Breast epithelium (tissue), 4 donors: ENCODE data around the gene KAT7. TPM values are rescaled to one million over a fixed set of nuclear protein-coding genes. Genes with fewer than 3 reads are reported as not detected.

Experiments
- DNase-seq, 2 donors: peaks; one replicate each; pipeline ENCODE4 v3.0.0-alpha.2; 2019; ENCODE audit warnings: low spot score in 2 of 2
- H3K27ac ChIP-seq, 2 donors: fragments of 200-600 bp; sonication (generic) in 1 of 2; one replicate each; pipeline ENCODE4 v1.5.1; 2016 to 2019; ENCODE audit warnings: mild to moderate bottlenecking in 1 of 2
- H3K27me3 ChIP-seq, 2 donors: fragments of 200-600 bp; sonication (generic) in 1 of 2; one replicate each; pipeline versions ENCODE4 v1.5.1 to v1.6.0; 2017 to 2019; ENCODE audit warnings: control low read depth in 1 of 2, mild to moderate bottlenecking in 1 of 2
- H3K36me3 ChIP-seq: fragments of 200-600 bp; one replicate; pipeline ENCODE4 v1.5.1; 2019
- H3K4me1 ChIP-seq, 2 donors: fragments of 200-600 bp; sonication (generic); one replicate each; pipeline ENCODE4 v1.5.1; 2016 to 2019; ENCODE audit warnings: control low read depth in 1 of 2
- H3K4me3 ChIP-seq, 3 donors: fragments of 200-600 bp; sonication (generic); 1 replicate in 2 of 3; 2 replicates in 1 of 3; pipeline ENCODE4 v1.5.1; 2016 to 2019; ENCODE audit warnings: mild to moderate bottlenecking in 3 of 3, moderate library complexity in 2 of 3
- H3K9me3 ChIP-seq, 2 donors: fragments of 200-600 bp; sonication (generic) in 1 of 2; one replicate each; pipeline ENCODE4 v1.5.1; 2016 to 2019; ENCODE audit warnings: control low read depth in 1 of 2
- CTCF ChIP-seq, 3 donors: fragments of 450-650 bp; IDR thresholded peaks; one replicate each; pipeline ENCODE4 v1.5.1; 2016 to 2017; ENCODE audit warnings: antibody characterized with exemption in 3 of 3, mild to moderate bottlenecking in 3 of 3, moderate library complexity in 3 of 3
- POLR2A ChIP-seq: fragments of 450-650 bp; IDR thresholded peaks from one replicate; pipeline ENCODE4 v1.6.1; 2016; ENCODE audit warnings: antibody characterized with exemption, mild to moderate bottlenecking, moderate library complexity
- POLR2AphosphoS5 ChIP-seq, 3 donors: sonication (generic); formaldehyde crosslinking; IDR thresholded peaks; one replicate each; pipeline ENCODE4 v1.6.1; 2017; ENCODE audit warnings: antibody characterized with exemption in 3 of 3
- intact Hi-C: fragments of 100-400 bp; cut with DNase I; formaldehyde crosslinking; loops from one replicate; pipeline ENCODE4 v1.15.1; 2023; ENCODE audit warnings: low total_unique reads
- total RNA-seq, 3 donors: library from RNA; depleted of rRNA; stranded (reverse); fragments of >200 nt; gene quantifications; one replicate each; pipeline ENCODE4 v1.1.0, GENCODE V29; 2016

Gene KAT7
- total RNA-seq, 3 donors from 2014 or later: 37.6 to 57.4 (median 47.2) TPM

GRCh38 chr17:49882434-49882833, 94.0 kb downstream of the KAT7 start:
- H3K27me3 ChIP-seq: no peaks in the 10 kb centered on the region
- no peaks in the 10 kb centered on the region for H3K9me3 ChIP-seq
- no peaks in the 10 kb centered on the region for H3K36me3 ChIP-seq
- no peak for DNase-seq
- no peak for TF ChIP-seq CTCF (IDR thresholded peaks at IDR 0.05)
- no peak for TF ChIP-seq POLR2A
- no peak for TF ChIP-seq POLR2AphosphoS5 (IDR thresholded peaks at IDR 0.05)
- intact Hi-C loops: no loop called here
- H3K4me1 ChIP-seq: peaks cover 0 to 11% of the 10 kb centered on the region in 2 donors
- no peak overlapping the region for H3K4me3 ChIP-seq
- H3K27ac ChIP-seq: no peak overlapping the region

Other genes starting within 250 kb of the KAT7 start
- 1 to 10 TPM; 3.5 to 7.5 (median 4.5) TPM for gene NXPH3, start 212.8 kb upstream of the KAT7 start, total RNA-seq
- 10 to 100 TPM; 48.3 to 73.8 (median 55.4) TPM for gene SPOP, start 110.6 kb upstream of the KAT7 start, total RNA-seq
- 10 to 100 TPM; 33.0 to 44.1 (median 35.7) TPM for gene SLC35B1, start 80.7 kb upstream of the KAT7 start, total RNA-seq
- 10 to 100 TPM in 1 of 3 donors, 1 to 10 TPM in 2; 8.0 to 11.6 (median 9.8) TPM for gene FAM117A, start 24.6 kb upstream of the KAT7 start, total RNA-seq
- gene TAC4, start 59.4 kb downstream of the KAT7 start, total RNA-seq: not detected
- under 1 TPM in 1 of 3 donors, not detected in 2; 0.44 TPM for gene DLX4, start 180.5 kb downstream of the KAT7 start, total RNA-seq
- under 1 TPM in 2 of 3 donors, not detected in 1; 0.44 to 0.98 TPM for gene DLX3, start 206.5 kb downstream of the KAT7 start, total RNA-seq